GM12891 (cell line): ENCODE results near the gene ATP8A2.

Experiments used
- PAX5 ChIP-seq: IDR thresholded peaks from 2 replicates; pipeline ENCODE4 v1.6.1; 2011; ENCODE audit warnings: low read length, moderate library complexity, mild to moderate bottlenecking; ENCODE audit not compliant: insufficient read depth, severe bottlenecking
- POLR2A ChIP-seq: IDR thresholded peaks from 2 replicates; pipeline ENCODE4 v1.6.1; 2011; ENCODE audit warnings: low read depth, low read length, control low read depth
- POLR2AphosphoS5 ChIP-seq: IDR thresholded peaks from 2 replicates; pipeline ENCODE4 v1.6.1; 2011; ENCODE audit warnings: low read depth, low read length, control low read depth
- POU2F2 ChIP-seq: IDR thresholded peaks from 2 replicates; pipeline ENCODE4 v1.6.1; 2011; ENCODE audit warnings: low read depth, mild to moderate bottlenecking, control low read depth, low read length, moderate library complexity
- SPI1 ChIP-seq: IDR thresholded peaks from 2 replicates; pipeline ENCODE4 v1.6.1; 2011; ENCODE audit warnings: low read depth, low read length, control low read depth
- TAF1 ChIP-seq: IDR thresholded peaks from 2 replicates; pipeline ENCODE4 v1.6.1; 2011; ENCODE audit warnings: low read depth, low read length, control low read depth

GRCh38 chr13:26046639-26047038 is 674.9 kb downstream of the ATP8A2 start:
- TF ChIP-seq POLR2A (no peak), PAX5 (no peak), TAF1 (no peak), POLR2AphosphoS5 (no peak), SPI1 (no peak), POU2F2 (no peak)
